GM12874 (cell line): ENCODE data around the gene AMER1.

Experiments
- CTCF ChIP-seq: IDR thresholded peaks from 2 replicates; pipeline ENCODE4 v1.5.1; 2011; ENCODE audit warnings: low read depth, mild to moderate bottlenecking, control low read depth, low read length, moderate library complexity; ENCODE audit not compliant: insufficient read depth

AMER1 gene

DNA sequence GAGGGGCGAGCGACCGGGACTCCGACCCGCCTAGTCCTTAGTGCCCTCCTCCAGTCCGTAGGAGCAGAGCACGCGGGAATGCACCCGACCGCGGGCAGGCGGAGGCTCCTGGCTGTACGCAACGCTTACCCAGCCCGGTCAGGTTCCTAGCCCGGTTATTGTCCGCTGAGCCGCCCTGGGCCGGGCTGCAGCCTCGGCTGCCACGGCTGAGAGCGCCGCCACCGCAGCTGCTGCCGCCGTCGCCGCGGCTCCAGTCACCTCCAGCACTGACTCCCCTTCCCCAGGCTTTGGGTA is at the start of gene AMER1:
Gene AMER1, minus strand, starts transcription at position 268 of the 294 bp plus-strand sequence. CDS start 12,422 bp downstream, outside the sequence.
- no peak for TF ChIP-seq CTCF

GRCh38 chrX:64230123-64230970 is 24.8 kb upstream of the AMER1 start, which contains the start of gene ASB12:
ASB12 (minus strand) TSS chrX:64230607; CDS start chrX:64225650, 4,957 bp downstream.
- no peak for TF ChIP-seq CTCF

DNA sequence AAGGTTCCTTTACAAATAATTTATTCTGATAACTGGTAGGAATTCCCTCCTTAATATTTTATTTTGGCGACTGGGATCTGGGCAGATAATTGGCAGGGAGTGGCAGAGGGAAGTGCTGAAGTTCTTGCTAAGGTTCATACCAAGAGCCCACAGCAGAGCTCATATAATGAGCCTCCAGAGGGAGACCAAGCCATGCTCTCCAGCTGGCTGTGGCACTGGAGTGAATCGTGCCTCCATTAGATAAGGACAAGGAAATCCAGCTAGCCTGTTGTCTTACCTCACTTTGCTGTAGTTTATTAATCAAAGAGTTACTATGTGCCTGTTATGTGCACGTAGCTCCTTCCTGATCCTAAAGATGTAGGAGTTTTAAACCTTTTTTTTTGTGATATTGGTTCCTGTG is 23.6 kb upstream of the AMER1 start:
- no peak for TF ChIP-seq CTCF

DNA sequence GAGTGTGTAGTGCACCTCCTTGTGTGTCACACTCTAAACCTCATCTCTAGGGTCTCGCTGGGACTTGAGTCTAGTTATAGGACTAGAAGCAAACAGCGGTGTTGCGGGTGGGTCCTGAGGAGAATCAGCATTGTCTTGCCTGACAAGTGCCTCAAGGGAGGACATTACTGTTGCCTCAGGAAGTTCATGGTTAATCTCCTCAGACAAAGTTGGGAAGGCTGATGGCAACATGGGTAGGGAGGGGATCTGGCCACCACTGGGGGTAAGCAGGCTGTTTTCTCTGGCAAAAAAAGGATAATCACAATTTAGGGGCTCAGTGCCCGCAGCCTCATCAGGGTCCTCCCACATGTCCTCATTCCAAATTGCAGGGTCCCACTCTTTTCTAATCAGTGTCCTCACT is 12.5 kb upstream of the AMER1 start:
- no peak for TF ChIP-seq CTCF

GRCh38 chrX:64206556-64207162 is 1.2 kb upstream of the AMER1 start:
- no peak for TF ChIP-seq CTCF

GRCh38 chrX:64205735-64206501 is 410 bp upstream of the AMER1 start:
- no peak for TF ChIP-seq CTCF
